Left kidney (tissue), 2 donors: ENCODE data around the gene KCNMA1. TPM values are rescaled to one million over a fixed set of nuclear protein-coding genes. Genes with fewer than 3 reads are reported as not detected.

ENCODE experiments used
- DNase-seq: peaks from one replicate; pipeline ENCODE4 v3.0.0-alpha.2; 2013
- polyA plus RNA-seq: library from polyadenylated mRNA; unstranded; fragments of 120-200 nt; gene quantifications from one replicate; pipeline ENCODE4 v1.2.1, GENCODE V29; 2013; ENCODE audit not compliant: insufficient read length

KCNMA1 gene
- polyA plus RNA-seq, 1 donor, result 3.6 TPM

DNA sequence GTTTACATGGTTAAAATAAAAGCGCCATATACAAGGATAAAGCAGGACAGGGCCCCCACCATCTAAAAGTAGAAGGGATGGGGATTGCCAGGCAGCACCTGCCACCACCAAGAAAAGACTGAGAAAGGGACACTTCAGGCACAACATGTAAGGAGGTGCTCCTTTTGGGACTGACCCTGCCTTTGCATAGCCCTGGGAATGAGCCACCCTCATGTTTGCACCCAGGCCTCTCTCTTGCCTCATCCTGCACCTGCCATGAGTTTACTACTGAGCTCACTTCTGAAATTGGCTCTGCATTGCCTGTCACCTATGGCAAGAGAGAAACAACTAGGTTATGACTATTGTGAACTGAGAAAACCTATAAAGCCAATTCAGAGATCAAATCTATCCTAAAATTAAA is 489.7 kb downstream of the KCNMA1 start:
- no peak for DNase-seq

DNA sequence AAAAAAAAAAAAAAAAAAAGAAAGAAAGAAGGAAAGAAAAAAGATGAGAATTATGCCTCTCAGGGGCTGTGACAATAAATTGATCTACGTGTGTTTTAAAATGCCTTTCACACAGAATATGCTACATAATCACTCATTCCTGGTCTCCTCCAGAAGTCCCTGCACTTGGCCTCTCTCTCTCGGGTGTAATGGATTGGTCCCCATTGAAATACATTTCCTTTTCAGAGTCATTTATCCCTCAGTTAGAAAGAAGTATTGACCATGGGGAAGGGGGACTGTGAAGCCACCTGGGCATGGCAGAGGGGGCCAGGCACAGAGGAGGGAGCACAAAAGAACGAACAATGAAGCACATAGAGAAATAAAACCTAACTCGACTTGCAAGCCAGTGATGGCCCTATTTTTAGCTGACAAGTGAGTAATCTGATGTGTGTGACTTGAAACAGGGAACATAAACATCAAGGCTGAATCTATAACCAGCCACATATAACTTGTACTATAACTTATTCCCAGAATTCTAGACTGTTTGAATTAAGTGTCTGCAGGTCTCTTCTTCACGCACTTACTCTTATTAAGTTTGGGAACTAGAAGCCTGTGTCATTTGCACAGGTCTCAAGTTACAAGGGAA is 490.8 kb downstream of the KCNMA1 start:
- no peak for DNase-seq

DNA sequence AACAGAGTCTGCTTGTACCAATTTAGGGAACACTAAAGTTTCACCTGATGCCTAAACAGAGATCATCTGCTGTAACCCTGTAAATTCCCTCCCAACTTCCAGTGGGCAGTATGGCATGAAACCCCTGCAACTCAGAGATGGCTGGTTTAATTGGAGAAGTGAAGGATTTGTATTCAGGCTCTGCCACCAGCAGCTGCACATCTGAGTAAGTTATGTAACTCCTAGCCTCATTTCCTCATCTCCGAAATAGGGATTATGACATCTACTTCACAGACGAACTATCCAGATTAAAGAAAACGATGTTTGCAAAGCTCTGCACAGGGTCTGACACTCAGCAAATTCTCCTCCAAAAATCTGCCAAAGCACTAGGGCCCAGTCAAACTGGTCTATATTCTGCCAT is 493.0 kb downstream of the KCNMA1 start:
- DNase-seq, result no peak

DNA sequence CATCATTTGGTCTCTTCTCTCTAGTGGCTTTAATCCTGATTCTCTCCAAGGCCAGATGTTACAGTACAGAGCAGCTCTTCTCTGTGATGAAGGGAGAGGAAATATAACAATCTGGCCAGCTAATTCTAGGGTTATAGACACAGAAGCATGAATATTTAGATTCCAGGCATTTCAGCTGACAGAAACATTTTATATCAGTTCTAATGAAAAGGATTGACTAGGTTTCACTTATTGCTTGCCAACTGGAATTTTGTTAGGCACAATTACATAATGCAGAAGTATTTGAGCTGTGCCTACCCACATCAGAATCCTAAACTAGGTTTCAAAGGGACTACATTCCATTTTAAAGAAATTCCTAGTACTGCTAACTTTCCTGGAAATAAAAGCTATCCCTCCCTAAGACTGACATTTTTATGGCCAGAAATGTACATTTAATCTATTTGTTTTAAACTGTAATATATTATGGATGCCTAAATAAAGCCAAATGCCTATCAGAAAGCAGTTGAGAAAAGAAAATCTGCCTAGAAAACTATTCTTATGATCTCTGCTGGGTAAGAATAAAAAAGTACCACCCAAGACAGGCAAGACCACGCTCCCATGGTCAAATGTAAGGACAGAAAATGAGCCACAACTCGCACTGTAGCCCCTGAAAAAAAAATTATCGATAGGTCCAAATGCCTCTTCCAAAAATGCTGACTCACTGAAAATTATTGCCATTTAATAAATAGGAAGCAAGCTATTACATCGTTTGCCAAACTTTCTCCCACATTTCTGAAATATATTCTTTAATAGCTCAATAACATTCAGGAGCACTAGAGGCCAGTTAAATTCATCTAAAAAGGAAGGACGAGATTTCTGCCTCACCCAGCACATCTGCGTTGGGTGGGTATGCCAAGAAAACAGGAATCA is 498.1 kb downstream of the KCNMA1 start:
- peak; percentile 7 for DNase-seq

DNA sequence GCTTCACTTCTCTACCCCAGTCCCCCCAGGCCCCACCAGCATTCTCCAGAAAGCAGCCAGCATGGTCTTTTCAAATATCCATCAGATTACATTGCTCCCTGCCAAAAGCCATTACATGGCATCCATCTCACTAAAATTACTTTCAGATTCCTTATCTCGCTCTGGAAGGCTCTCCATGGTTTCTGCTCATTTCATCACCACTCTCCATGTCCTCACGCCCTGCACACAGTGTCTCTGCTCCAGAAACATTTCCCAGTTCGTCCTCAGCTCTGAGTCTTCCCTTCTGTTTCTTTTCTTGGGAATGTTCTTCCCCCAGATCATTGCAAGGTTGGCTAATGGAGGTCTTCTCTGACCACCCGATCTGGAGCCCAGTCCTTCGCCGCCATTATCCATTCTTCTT is 499.1 kb downstream of the KCNMA1 start:
- DNase-seq, result no peak

DNA sequence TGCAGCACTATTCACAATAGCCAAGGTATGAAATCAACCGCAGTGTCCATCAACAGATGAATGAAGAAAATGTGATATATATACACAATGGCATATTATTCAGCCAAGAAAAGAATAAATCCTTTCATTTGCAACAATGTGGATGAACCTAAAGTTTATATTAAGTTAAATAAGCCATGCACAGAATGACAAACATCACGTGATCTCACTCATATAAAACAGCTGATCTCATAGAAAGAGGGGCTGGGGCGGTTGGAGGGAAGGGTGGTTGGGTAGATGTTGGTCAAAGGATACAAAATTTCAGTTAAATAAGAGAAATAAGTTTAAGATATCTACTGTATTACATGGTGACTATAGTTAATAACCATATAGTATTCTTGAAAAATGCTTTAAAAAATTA is 502.1 kb downstream of the KCNMA1 start:
- DNase-seq, result no peak

DNA sequence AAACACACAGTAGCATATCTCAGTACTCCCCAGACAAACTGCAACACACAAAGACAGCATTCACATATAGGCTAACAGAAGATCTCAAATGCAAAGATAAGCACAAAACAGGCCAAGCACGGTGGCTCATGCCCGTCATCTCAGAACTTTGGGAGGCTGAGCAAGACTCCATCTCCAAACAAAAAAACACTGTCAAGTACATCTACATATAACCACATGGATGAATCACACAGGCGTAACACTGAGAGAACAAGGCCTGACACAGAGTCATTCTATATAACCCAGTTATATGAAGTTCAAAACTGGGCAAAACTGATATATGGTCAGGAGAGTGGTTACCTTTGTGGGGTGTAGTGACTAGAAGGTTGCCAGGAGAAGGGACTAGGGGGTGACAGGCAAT is 506.4 kb downstream of the KCNMA1 start:
- DNase-seq, result no peak

DNA sequence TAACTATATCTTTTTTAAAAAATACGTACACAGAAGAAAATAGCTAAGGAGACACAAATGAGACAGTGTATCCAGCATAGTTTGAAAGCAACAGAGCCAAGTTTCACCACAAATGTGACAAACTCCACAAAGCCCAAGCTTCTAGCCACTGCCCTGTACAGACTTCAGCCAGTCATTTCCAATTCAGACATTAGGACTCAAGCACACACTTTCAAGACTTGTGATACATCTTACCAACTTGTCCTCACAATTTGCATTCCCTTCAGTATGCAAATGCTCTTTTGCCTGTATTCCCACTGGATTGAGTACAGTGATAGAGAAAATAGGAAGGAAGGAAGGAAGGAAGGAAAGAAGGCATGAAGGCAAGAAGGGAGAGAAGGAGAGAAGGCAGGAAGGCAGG is 510.4 kb downstream of the KCNMA1 start:
- DNase-seq, result no peak

DNA sequence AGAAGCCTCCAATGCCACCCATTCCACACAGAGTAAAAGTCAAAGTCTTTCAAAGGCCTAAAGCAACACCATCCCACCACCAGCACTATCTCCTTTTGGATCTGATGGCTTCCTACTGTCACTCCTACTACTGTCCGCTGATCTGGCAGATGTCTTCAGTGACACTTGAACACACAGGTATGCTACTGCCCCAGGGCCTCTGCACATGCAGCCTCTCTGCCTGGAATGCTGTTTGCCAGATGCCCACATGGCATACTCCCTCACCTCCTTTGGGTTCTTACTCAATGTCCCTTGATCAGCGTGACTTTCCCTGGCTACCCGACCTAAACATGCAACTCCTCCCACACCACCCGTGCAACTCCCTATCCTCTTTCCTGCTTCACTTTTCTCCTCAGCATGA is 512.4 kb downstream of the KCNMA1 start:
- DNase-seq, result no peak

DNA sequence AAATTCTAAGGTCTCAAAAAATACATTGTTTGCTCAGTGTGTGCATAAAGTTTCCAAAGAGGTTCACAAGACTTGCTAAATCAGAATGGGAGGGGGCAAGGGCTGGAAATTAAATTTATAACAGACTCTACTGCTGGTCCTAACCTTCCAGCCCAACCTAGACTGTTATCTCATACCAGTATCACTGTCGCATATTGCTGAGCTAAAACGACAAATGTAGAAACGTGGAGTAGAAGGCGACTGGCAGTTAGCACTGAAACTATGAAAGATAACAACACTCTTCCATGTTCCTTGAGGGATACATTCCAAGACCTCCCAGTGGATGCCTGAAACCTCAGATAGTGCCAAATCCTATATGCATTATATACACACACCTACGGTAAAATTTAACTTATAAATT is 514.3 kb downstream of the KCNMA1 start:
- no peak for DNase-seq

DNA sequence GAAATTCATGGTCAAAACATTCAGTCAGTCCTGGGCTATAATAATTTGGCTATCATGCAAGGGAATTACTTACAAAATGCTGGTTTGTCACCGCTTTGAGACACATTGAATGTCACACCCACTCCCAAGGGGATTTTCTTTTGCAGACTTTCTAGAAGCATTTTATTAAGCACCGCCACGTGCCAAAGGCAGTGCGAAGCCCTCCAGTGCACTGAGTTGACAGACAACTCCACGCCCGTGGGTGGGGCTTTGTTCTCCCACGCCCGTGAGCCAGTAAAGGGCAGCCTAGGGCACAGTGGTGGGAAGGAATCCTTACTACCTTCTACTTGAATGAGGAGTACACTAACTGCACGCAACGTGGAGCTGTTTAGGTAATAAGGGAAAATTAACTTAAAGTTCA is 515.8 kb downstream of the KCNMA1 start:
- DNase-seq, result no peak

DNA sequence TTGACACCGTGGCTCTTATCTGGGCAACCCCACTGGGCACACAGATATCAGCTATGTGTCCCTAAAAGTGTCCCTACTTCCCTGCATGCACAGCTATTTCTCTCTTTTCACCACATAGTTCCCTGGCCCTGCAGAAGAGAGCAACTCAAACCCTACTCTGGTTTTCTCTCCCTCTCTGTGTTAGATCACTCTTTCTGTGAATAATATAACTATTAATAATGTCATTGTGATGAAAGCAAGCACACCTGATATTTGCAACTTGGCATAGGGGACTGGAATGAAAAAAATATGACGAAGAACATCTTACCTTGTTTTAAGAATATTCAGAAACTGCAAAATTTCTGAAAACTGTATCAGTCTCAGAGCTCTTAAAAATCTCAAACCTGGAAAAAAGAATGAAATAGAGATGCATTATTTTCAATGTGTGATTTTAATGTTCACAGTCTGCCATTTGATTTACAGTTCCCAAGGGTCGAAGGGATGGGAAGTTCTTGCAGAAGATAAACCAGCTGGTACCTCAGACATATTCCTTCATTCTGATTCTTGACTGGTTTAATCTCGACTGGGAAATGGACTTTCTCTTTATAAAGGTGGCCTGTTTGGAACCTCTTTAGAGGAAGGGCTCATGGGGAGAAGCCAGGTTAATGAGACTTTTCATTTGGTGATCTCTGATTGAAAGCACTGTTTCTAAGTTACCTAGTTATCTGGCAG is 516.8 kb downstream of the KCNMA1 start:
- DNase-seq, result no peak

DNA sequence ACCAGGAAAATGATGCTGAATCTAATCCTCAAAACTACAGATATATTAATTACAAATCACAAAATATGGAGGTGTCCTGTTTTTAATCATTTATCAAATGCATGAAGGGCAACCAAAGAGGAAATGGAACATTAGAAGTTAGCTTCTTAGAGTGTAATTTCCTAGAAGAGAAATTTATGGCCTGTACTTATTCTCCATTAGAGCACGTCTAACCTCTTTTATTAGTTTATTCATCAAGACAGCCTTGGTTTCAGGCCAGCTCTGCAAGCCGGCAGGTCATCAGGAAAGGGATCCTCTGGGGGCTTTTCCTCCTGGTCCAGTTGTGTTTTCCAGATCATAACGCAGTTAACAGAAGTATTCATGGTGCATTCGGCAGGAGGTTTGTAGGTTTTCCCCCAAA is 517.6 kb downstream of the KCNMA1 start:
- no peak for DNase-seq

DNA sequence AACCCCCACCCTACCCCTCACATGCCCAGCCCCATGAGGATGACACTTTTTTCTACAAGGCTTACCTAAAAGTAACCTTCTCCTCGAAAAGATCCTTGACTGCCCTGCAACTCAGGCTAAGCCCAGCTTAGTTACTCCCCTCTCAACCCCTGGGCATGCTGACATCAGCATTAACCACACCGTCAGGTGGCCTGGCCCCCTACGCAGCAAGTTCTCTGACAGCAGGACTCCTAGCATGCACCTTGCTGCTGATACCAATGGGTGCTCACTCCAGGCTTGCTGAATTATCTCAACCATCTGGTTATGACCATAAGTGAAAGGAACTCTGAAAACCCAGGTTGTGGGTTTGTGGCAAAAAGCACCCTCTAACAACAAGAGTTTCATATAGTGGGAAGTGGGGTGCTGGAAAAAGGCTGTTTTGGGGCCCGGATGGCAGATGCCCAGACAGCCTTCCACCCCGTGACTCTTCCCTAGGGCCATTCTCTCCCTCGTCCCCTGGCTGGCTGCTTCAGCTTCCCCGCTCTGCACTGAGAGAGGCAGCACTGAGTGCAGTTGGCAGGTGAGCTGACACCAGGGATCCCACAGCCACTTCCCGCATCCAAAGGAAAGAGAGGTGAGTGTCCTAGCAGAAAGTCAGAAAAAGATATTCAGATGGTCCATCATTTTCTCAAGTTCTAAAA is 518.9 kb downstream of the KCNMA1 start:
- no peak for DNase-seq

DNA sequence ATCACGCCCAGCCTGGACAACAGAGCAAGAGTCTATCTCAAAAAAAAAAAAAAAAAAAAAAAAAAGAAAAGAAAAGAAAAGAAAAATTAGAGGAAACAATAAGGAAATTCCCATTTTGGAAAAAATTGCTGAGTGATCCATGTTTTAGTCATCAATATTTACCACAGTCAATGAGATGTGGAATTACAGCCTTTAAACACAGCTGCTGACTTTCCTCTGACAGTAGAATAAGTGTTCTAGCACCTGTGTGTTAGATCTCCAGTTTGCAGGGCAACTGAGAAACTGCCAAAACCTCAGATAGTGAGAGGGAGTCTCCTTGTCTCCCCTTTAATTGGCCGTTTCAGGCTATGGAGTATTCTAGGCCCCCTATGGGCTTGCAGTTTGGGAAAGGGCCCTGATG is 520.1 kb downstream of the KCNMA1 start:
- DNase-seq, result no peak

DNA sequence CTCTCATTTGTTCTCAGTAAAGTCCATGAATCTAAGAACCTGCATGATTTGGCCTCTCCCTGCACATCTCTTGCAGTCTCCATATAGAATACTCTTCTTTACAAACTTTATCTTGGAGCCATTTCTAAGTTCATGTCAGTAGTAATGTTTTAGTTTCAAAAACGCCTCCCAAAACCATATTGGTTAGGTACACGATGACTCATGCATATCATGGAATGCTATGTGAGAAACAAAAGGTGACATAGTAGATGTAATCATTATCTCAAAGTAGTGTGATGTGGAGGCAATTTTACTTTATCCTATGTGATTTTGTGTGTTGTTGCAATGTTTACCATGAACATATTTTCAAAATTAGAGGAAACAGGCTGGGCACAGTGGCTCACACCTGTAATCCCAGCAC is 520.7 kb downstream of the KCNMA1 start:
- no peak for DNase-seq

DNA sequence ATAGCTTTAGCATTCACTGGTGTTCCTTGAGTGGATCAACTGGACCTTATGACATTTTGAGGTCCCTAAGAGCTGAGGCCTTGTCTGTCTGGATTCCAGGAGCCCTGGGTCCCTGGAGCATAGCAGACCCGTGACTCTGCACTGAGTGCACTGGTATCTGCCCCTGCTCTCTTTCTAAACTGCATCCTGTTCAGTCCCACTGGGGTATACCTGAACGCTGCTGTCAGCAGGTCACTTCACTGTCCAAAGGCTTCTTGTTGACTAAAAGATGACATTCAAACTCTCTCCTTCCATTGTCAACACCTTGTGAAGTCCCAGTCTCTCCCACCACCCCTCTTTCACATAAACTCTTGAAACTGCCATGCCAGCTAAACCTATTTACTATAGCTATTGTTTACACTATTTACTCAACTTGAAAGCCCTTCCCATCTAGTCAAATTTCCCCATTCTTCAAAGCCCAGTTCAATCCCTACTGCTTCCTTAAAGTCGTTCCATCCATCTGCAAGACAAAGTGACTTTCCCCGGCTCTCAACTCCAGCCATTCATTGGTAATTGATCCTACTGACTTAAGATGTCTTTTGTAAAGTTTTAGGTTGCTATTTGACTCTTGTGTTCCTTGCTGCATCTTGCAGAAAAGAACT is 523.3 kb downstream of the KCNMA1 start:
- no peak for DNase-seq

DNA sequence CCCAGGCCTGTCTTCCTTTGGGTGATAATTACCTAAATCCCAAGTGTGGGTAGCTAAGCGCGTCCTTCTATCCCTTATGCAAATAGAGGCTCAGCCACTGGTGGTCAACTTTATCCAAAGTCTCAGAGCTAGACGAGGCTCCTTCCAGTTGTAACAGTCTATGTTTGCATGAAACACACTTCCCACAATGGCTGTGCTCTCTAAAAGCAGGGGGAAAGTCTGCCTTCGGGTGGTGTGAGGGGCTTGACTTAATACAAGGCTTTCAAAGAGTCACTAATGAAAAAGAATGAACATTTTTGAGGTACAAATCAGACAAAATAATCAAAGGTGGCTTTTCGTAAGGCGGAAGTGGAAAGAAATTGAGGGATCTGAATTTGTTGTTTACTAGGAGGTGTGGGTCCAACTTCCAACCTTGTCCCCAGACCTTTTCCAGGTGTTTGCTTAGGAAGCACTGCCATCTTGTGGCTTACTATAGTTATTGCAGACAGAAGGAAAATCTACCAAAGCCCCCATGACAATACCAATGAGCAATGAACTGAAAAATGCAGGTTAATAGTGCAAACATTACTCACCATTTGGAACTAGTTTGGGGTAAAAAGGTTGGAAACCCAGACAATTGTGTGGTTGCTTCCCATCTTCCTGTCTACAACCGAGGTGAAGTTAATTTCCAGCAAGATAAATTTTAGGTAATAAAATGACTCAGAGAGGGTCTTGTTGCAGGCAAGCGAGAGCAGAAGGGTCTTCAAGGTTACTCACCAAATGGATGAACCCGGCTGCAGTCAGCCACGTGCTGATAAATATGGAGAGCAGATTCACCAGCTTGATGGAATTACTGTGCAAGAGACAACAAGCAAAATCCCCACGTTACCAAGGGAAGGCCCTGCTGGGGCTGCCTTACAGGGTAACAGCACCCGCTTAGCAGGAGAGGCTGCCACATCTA is 525.7 kb downstream of the KCNMA1 start:
- peak; percentile 59 for DNase-seq

DNA sequence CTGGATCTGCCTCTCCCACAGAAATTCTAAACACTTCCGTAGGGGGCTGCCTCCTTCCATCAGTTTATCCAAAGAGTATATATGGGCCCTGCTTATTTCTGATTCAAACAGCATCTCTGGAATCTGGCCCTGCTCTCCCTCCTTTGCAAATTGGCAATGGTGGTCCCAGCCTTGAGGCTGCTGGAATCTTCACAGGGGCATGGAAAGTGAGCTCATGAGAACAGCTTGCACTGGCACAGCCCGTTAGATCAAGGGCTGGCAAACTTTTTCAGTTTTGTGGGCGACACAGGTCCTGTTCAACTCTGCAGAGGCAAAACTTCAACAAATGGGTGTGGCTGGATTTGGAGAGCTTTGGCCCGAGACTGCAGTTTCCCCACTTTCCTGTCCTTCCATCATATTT is 526.9 kb downstream of the KCNMA1 start:
- DNase-seq, result no peak

DNA sequence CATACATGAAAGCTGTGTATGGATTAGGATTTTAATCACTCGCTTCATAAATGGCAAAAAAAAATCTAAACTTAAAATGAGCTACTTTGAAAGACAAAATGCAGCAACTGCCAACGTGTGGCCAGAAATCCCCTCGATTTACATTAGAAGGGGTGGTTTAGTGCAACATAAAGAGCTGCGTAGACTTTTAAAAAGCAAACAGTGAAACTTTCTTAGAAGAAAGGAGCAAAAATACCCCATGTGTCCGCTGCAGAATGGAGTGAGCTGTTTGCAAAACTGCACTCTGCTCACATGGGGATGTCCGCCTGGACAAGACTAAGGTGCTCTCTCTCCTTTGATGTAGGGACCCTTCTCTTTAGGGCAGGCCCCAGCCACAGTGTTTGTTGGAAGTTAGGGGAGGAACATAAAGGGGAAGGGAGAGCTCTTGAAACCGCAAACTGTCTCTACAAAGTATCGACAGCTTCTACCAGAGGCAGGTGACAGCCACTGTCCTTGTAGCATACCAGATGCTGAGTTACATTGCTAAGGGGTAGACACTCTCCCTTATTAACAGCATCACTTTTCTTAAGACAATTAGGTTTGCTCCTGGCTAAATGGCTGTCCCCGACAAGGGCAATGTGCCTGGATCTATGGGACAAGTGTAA is 528.1 kb downstream of the KCNMA1 start:
- no peak for DNase-seq
